Measurements from ENCODE around the gene IFT57. TPM values are rescaled to one million over a fixed set of nuclear protein-coding genes. Genes with fewer than 3 reads are reported as not detected.

The IFT57 gene
- total and polyA plus RNA-seq, 2 experiments from 2014 or later = 28.6 to 49.0 TPM

GRCh38 chr3:108255131-108255530, 32.9 kb upstream of the IFT57 start:
- no peaks in the 10 kb centered on the region for H3K4me1 Mint-ChIP-seq
- H3K36me3 ChIP-seq (ENCODE audit: insufficient read depth) = no peaks in the 10 kb centered on the region
- H3K9me2 ChIP-seq (ENCODE audit: insufficient read depth) = 0 out of 2 replicates have a peak, but pooled peaks cover 5% of the 10 kb centered on the region
- H3K9me3 Mint-ChIP-seq = peaks cover 9% of the 10 kb centered on the region; the same call in 2 of the 3 replicates
- H3K27ac Mint-ChIP-seq = no peak overlapping the region
- no peak overlapping the region for H3K27ac ChIP-seq (ENCODE audit: low read depth)
- H3F3A ChIP-seq (replicated peaks; ENCODE audit: low read depth) = no peaks in the 10 kb centered on the region
- no peaks in the 10 kb centered on the region for H3K4me1 ChIP-seq (ENCODE audit: insufficient read depth)
- no peaks in the 10 kb centered on the region for H4K20me1 ChIP-seq (replicated peaks; ENCODE audit: insufficient read depth)
- no peak overlapping the region for H3K4me2 ChIP-seq
- H2AFZ ChIP-seq = no peak overlapping the region
- H3K79me2 ChIP-seq (replicated peaks; ENCODE audit: insufficient read depth) = no peaks in the 10 kb centered on the region
- no peak for ATAC-seq
- no peak overlapping the region for H3K4me3 Mint-ChIP-seq
- H3K36me3 Mint-ChIP-seq (ENCODE audit: low read depth) = peaks cover 7% of the 10 kb centered on the region
- TF ChIP-seq JUNB (IDR thresholded peaks at IDR 0.05; ENCODE audit: unreplicated experiment) (no peak), EZH2phosphoT487 (IDR thresholded peaks at IDR 0.05; ENCODE audit: unreplicated experiment) (no peak), ZNF114 (CRISPR knock-in tag; IDR thresholded peaks at IDR 0.05) (no peak), REST (IDR thresholded peaks at IDR 0.05; ENCODE audit: unreplicated experiment) (no peak), ETS1 (IDR thresholded peaks at IDR 0.05) (no peak), ZNF331 (CRISPR knock-in tag; IDR thresholded peaks at IDR 0.05; ENCODE audit: low read depth) (no peak), CREB1 (CRISPR knock-in tag; IDR thresholded peaks at IDR 0.05; ENCODE audit: low read depth) (no peak), STAT1 (IDR thresholded peaks at IDR 0.05; ENCODE audit: unreplicated experiment) (no peak), POLR2AphosphoS5 (IDR thresholded peaks at IDR 0.05; ENCODE audit: low read depth) (no peak)
- H3K27me3 ChIP-seq (ENCODE audit: insufficient read depth) = no peaks in the 10 kb centered on the region
- DNase-seq (ENCODE audit: low spot score) = no peak
- H3K4me3 ChIP-seq = no peak overlapping the region
- no peaks in the 10 kb centered on the region for H3K27me3 Mint-ChIP-seq (ENCODE audit: insufficient read depth, low read depth, poor library complexity)

GRCh38 chr3:108251844-108252243, 29.6 kb upstream of the IFT57 start:
- Histone ChIP-seq H3K27ac (ENCODE audit: low read depth) (no peak overlapping the region), H3K27me3 (ENCODE audit: insufficient read depth) (no peaks in the 10 kb centered on the region), H3F3A (replicated peaks; ENCODE audit: low read depth) (no peaks in the 10 kb centered on the region), H2AFZ (no peak overlapping the region), H3K4me1 (ENCODE audit: insufficient read depth) (no peaks in the 10 kb centered on the region), H3K4me3 (no peak overlapping the region), H3K36me3 (ENCODE audit: insufficient read depth) (no peaks in the 10 kb centered on the region), H3K4me2 (no peak overlapping the region), H3K79me2 (replicated peaks; ENCODE audit: insufficient read depth) (no peaks in the 10 kb centered on the region), H4K20me1 (replicated peaks; ENCODE audit: insufficient read depth) (no peaks in the 10 kb centered on the region), H3K9me2 (ENCODE audit: insufficient read depth) (0 out of 2 replicates have a peak, but pooled peaks cover 5% of the 10 kb centered on the region)
- DNase-seq (ENCODE audit: low spot score) = no peak
- H3K9me3 Mint-ChIP-seq = peaks cover 1% of the 10 kb centered on the region; the same call in 2 of the 3 replicates
- H3K36me3 Mint-ChIP-seq (ENCODE audit: low read depth) = peaks cover under 1% of the 10 kb centered on the region; the same call in 1 of the 3 replicates
- H3K4me3 Mint-ChIP-seq = no peak overlapping the region
- no peaks in the 10 kb centered on the region for H3K4me1 Mint-ChIP-seq
- H3K27ac Mint-ChIP-seq = no peak overlapping the region
- H3K27me3 Mint-ChIP-seq (ENCODE audit: insufficient read depth, low read depth, poor library complexity) = no peaks in the 10 kb centered on the region
- no peak for ATAC-seq
- no peak for TF ChIP-seq CTCF (conservative IDR thresholded peaks at IDR 0.05; ENCODE audit: low read depth in 2 of 2)
- no peak for TF ChIP-seq ETS1 (IDR thresholded peaks at IDR 0.05)
- no peak for TF ChIP-seq EZH2phosphoT487 (IDR thresholded peaks at IDR 0.05; ENCODE audit: unreplicated experiment)
- no peak for TF ChIP-seq REST (IDR thresholded peaks at IDR 0.05; ENCODE audit: unreplicated experiment)
- TF ChIP-seq JUNB (IDR thresholded peaks at IDR 0.05; ENCODE audit: unreplicated experiment) = no peak

All from GM23338 (cell line).